Measurements from ENCODE around the gene CACNA1B.

DNA sequence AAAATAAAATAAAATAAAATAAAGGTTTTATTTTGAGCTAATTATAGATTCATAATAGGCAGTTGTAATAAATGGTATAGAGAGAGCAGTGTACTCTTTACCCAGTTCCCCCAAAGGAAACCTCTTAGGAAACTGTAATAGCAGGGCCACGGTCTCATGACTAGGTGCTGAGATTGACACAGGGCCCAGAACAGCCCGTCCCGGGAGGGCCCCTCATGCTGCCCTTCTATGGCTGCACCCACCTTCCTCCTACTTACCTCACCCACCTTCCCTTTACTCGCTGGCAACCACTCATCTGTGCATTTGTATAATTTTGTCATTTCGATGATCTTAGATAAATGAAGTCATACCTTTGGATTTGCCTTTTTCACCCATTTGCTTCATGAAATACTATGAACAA is 16.1 kb downstream of the CACNA1B start:
- TF ChIP-seq YY1 (IDR thresholded peaks at IDR 0.05; ENCODE audit: insufficient read depth, insufficient read length) = no peak
- no peak for TF ChIP-seq ZNF274 (IDR thresholded peaks at IDR 0.05; ENCODE audit: low read depth, low read length)
